NOMO-1 (cell line): ENCODE results near the gene SPTBN2.

Experiments used
- DNase-seq, 2 experiments: peaks; one replicate each; lab custom pipeline; 2025; ENCODE audit not compliant: unreplicated experiment in 2 of 2; lab: John Stamatoyannopoulos, UW

SPTBN2 gene

DNA sequence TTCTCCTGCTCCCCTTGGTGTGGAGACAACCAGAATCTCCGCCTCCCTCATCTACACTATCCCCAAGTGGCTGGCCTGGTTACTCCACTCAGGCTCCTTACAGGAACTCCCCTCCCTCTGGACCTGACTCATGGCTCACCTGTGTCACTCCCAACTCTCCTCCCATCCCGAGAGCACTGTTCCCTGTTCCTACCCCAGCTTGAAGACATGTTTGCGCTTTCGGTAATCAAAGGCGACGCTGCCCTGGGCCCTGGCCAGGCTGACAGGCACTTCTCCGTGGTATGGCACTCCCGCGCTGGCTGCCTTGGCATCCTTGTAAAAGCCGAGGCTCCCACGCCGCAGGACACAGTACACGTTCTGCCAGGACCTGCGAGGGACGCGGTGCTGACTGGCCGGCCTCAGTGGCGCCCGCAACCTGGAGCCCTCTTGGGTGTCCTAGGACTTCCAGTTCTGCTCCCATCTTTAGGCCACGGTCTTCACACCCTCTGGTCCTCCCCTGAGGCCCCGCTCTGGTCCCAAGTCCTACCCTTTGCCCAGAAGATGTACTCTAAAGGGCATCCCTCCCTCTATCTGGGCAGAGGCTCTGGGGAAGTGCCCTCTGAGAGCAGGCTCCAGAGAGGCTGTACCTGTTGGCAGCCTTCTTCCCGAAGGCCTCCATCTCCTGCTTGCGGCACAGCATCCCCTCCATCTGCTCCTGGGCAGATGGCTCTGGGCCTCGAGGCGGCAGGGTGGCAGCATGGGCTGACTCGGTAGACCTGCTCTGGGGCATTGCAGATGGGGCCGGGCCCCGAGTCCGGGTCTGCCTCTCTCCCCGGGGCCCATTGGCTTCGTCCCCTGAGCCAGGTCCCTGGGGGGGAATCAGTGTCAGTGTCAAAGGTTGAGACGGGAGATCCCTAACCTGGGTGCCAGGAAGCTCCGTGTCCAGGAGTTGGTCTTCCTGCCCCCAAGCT lies 41.9 kb downstream of the SPTBN2 start:
- DNase-seq = no peak

DNA sequence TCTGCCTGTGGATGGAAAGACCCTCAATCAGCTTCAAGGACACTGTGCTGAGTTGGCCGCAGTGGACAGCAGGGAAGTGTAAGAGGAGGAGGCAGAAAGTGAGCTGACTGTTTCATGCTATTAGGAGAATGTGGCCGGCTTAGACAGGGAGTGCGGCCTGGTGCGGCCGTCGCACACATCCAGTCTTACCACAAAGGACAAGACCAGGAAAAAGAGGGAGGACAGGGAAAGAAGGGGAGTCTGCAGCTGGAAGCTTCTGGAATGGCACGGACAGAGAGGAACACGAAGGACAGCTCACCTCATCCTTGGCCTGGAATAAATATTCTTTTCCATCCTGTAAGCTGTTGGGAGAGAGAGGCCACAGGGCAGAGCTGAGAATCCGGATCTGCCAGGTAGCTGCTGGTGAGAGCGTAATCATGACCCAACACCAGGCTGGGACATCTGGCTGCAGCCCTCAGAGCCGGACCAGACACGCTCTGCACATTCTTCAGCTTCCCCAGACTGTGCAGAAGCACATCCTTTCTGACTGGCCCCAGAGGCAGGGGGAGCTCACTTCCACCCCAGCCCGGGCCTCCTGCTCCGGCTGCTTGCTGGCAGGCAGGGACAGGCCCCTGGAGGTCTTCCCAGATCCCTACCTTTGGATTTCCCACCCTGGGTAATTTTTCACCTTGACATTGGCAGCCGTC lies 42.8 kb downstream of the SPTBN2 start:
- no peak for DNase-seq

DNA sequence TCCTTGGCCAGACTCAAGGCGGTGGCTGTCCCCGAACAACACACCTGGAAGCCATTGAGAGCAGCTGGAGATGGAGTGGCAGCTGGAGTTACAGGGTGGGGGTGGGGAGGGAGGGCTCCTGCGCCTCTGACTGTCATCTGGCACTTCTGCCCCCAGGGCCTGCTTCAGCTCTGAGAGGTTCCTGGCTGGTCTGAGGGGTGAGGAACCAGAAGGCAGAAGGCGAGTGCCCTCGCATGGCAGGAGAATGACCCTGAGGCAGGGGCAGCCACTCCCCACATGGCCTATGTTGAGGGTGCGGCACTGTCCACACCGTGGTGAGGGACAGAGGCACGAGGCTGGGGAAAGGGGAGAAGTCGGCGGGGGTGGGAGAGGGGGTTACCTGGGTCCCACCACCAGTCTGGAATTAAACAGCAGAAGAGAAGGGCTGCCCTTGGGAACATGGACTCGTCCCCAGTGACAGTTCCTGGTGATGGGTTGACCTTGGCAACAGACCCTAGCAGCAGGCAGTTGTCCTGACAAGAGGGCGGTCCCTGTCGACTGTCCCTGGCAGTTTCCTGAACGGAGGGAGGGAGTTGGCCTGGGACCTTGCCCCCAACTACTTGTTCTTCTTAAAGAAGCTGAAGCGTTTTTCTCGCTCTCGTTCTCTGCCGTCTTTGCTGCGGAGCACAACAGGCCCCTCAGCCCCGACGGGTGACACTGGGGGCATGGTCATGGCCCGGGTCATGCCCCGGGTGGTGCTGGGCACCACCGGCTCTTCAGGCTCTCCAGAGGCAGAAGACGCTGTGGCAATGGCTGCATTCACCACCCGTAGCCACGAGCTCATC lies 43.5 kb downstream of the SPTBN2 start:
- no peak for DNase-seq

DNA sequence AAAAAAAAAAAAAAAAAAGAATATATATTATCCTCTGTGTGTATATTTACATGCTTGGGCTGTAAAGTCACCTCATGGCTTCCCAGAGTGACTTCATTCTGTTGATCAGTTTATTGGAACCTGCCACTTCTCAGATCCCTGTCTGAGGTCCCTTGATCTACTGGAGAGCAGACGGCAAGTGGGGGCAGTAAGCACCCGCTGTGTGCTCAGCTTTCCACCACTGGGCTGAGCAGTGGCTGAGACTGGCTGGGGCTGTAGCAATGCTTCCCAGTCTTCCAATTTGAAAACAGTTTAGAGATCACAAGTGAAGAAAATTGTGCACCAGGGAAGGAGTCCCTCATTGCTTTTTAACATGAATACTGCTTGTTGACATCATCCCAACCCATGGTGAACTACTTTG lies 44.4 kb downstream of the SPTBN2 start:
- no peak for DNase-seq

DNA sequence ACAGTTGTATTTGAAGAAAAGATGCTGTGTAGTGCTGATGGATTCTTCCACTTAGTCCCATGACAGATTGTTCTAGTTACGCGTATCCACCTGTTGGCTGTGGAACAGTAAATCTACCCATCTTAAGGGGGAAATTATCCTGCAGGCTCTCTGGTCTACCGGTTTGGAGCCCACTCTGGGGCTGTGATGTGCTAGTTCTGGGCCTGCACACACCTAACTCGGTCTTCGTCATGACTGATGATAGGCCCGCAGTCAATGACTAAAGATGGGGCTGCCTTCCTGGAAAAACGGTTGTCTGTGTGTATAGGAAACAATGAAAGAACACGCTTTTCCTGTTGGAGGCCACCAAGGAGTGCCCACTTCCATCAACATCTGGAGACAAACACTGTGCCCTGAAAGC lies 45.1 kb downstream of the SPTBN2 start:
- no peak for DNase-seq

DNA sequence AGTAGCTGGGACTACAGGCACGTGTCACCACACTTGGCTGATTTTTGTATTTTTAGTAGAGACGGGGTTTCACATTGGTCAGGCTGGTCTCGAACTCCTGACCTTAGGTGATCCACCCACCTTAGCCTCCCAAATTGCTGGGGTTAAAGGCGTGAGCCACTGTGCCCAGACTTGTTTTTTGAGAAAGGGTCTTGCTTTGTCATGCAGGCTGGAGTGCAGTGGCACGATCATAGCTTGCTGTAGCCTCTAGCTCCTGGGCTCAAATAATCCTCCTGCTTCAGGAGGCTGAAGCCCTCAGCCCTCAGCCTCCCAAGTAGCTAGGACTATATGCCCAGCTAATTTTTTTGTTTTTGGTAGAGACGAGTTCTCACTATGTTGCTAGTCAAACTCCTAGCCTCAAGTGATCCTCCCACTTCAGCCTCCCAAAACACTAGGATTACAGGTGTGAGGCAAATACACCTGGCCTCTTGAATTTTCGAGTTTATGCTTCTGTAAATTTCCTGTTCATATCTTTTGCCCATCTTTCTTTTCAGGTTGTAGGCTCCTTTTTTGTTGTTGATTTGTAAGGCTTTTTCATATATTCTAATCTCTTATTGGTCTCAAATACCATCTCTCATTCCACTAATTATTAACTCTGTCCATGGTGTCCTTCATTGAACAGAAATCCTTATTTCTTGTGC lies 47.9 kb downstream of the SPTBN2 start:
- DNase-seq = no peak

DNA sequence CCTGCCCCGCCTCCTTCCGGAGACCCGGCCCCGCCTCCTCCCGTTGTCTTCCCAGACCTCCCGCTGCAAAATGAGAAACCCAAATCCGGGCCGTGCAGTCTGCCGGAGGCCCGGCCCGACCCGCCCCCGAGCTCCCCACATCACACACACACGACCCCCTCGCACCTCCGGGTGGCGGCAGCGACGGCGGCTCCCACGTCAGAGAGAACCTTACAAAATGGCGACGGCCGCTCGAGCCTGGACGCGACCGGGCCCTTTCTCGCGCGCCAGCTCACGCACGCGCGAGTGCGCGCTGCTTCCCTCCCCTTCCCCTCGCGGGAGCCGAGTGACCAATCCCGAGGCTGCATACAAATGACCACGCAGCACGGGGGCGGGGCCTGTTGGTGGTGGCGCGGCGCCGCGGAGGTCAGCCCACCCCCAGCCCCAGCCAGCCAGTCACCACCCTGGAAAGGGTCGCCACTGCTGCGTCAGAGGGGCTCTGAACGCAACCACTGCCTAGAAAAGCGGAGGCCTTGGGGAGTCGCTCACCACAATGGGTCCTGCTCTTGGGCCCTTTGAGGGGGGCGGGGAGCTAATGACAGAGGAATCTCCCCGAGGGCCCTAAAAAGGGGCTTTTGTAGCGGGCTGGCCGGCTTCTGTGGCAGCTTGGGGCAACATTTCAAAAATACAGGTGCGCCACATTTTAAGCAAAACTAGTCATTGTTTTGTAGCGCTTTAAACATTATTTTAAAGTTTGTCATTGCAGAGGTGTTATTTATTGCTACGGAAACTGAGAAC lies 51.2 kb downstream of the SPTBN2 start, which contains the start of gene RBM4B:
Gene RBM4B, minus strand, starts transcription at position 289 of the 777 bp plus-strand sequence. CDS start 808 bp downstream, outside the sequence.
- DNase-seq = peak; percentile 92 to 94

DNA sequence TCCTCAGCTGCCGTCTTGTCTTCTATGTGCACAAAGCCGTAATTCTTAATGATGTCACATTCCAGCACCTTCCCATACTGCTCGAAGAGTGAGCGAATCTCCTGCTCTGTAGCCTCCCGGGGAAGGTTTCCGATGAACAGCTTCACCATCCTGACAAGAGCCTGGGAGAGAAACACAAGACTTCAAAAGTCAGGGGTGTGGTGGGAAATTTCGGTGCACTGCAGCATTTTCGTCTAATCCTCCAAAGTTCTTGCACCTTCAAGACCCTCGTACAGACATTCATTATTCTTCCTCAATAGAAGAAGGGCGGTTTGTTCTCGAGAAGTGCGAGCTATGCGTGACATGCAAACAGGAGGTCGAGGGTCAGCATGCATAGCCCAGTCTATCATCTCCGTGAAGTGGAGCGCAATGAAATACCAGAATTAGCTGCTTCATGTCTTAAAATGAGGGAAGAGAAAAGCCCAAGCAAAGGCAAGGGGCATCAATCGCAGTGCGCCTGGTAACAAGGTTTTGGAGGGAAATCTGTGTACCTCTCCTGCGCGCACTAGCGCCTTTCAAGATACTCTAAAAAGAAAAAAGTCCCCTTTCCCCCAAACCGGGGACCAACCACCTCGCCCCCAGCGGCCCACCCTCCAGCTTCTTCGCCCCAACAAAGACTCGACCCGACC lies 52.0 kb downstream of the SPTBN2 start:
- no peak for DNase-seq

DNA sequence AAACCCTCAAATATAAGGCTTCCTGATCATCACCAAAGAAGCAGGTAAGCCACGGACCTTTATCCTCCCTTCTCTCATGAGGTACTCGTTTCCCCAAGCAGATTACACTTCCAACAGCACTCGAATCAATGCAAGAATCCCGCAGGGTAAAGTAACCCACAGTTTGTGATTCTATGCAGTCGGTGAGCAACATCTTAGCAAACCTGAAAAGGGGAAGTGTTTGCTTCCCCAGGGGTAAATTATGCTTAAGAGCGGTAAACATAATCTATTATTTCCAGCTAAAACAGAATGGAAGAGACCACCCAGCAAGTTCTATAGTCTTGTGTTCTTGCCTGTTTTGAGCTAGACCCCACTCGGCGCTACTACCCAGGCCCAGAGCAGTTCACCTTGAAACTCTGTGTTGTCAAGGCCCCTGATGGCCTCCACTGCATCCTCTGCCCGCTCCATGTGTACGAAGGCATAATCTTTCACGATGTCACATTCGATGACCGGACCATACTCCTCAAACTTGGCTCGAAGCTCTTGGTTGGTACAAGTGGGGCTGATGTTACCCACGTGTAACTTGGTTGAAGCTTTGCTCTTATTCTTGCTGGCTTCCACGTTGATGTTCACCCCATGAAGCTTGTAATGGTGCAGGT lies 52.6 kb downstream of the SPTBN2 start:
- peak; percentile 47 to 61 for DNase-seq

DNA sequence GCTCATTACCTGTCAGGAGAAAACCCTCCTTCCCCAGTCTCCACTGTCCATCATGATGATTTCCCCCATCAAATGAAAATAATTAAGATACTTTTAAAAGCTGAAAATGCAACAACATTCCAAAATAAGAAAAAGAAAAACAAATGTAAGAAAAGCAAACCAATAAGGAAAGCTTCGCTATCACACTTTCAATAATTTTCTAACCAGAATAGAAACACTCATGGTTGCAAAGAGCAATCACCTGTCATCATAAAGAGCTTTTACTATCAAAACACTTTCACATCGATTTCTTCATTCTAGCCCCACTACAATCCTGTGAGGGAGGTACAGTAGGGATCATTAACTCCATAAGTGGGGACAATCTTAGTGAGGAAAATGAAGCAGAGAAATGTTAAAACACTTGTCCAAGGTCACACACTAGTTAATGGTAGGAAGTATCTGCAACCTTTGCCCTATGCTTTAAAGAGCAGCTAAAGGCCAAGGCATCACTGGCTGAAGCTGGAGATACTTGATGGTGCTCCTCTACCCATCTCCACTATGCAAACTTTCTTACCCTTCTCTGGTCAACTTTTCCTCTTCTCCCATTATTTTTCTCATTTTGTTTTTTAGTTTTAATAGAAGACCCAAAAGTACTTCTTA lies 53.9 kb downstream of the SPTBN2 start:
- DNase-seq = no peak

DNA sequence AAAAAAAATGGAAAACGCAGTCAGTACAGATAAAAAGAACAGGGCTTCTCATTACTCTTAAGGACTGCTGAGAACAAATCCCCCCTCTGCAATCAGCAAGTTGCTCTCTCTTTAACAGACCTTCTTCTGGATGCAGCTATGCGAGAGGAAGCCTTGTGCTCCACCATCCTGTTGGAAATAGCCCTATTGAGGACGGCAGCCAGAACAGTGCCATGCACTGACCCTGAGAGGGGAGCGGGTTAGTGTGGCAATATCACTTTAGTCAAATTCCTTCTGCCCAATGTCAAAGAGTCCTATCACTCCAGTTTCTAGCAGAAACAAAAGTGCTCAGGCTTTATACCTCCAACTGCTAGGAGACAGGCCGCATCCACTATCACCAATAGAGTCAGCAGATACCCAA lies 58.2 kb downstream of the SPTBN2 start:
- DNase-seq = no peak

DNA sequence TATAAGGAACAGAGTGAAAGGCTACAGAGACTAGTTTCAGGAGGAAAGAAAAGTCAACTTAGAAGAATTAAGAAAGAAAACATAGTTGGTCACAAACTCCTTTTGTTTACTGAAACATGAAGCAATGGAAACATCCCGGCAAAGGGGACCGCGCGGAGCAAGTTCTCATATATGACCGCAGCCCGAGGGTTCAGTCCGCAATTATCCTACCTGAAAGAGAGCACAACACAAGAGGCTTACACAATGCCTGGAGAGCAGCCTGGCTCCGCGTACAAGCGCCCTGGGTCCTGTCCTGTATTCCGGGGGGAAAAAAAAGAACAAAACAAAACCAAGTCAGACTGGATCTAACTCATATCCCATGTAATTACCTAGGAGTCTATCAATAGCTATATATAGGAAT lies 63.6 kb downstream of the SPTBN2 start:
- DNase-seq = no peak

DNA sequence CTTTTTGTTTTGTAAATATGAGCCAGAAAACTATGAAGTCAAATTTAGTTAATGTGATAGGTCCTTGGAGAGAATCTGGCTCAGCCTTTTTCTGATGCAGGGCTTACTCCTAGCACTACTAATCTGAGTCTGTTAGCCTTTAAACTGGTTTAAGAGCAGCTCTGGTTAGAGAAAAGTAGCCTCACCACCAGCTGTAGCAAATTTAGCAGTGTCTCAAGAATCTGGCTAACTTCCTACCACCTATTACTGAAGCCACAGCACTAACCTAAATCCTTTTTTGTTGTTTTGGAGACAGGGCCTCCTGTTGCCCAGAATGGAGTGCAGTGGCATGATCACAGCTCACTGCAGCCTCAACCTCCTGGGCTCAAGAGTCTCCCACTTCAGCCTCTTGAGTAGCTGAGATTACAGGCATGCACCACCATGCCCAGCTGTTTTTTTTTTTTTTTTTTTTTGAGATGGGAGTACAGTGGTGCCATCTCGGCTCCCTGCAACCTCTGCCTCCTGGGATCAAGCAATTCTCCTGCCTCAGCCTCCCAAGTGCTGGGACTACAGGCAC lies 65.2 kb downstream of the SPTBN2 start:
- no peak for DNase-seq

DNA sequence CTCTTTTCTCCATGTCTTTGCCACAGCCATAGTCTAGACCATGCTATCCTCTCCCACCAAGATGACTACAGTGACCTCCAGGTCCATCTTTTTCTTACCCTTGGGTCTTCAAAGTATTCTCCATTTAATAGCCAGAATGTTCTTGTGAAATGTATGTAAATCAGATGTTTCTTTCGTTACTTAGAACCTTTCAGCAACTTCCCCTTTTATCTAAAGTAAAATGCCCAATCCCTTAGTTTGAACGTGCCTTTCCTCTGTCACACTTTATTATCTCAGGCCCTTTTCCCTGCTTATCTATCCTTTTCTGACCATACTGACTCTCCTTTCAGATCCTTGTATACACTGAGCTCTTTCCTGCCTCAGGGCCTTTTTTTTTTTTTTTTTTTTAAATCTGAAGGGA lies 69.3 kb downstream of the SPTBN2 start:
- peak; percentile 61 to 86 for DNase-seq

DNA sequence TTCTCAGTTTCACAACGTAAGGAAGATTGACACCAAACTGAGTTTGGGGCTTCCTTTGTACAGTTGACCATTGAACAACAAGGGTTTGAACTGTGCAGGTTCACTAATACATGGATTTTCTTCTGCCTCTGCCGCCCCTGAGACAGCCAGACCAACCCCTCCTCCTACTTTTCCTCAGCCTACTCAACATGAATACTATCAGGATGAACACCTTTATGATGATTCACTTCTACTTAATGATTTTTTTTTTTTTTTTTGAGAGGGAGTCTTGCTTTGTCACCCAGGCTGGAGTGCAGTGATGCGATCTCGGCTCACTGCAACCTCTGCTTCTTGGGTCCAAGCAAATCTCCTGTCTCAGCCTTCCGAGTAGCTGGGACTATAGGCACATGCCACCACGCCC lies 75.9 kb downstream of the SPTBN2 start:
- DNase-seq = no peak

DNA sequence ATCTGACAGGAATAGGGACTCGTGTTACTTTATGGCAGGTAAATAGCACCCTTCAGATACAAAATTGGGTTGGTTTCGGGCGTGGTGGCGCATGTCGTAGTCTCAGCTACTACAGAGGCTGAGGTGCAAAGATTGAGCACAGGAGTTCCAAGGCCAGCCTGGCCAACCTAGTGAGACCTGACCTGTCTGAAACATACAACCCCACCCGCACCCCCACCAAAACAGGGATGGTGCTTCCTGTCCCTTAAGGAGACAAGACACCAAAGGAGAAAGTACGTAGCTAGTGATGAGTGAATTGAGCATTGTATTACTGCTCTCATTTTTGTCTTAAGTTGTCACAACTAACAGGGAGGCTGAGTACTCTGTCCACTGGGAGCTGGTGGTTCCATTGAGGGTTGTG lies 76.4 kb downstream of the SPTBN2 start:
- DNase-seq = no peak

DNA sequence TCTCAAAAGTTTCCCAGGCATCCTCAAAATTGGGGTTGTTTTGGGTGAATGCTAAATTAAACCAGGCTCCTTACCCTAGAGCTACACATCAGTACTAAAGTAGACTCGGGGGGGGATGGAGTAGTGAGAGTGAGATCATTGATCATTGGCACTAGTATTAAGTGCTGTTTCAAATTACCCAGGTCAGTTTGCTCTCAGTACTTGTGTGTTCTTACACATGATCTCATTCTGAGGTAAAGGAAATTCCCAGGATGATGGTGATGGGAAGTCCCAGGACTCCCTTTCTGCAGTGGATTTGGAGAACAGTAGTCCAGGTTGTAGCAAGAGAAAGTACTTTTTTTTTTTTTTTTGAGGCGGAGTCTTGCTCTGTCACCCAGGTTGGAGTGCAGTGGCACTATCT lies 78.0 kb downstream of the SPTBN2 start:
- DNase-seq = no peak

DNA sequence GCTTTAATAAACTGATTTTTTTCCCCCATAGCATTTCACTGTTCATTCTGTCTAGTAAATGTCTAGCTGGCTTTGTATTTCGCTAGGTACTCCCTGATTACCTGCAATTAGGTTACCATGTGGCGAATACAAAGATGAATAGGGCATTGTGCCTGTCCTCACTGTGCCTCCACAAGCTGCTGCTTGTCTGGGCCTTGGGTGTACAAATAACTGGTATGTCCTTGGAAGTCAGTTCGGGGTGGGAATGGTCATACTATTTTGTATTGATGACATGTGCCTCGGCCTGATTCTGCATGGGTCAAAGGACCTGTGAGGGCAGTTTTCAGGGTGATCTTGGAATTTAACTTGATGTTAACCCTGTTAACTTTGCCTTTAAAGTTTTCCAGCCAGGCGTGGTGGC lies 79.1 kb downstream of the SPTBN2 start:
- DNase-seq = no peak
